HL-60 (cell line): ENCODE results near the gene TNPO1.

Experiments
- DNase-seq, 2 experiments: peaks; one replicate each; pipeline ENCODE4 v3.0.0-alpha.2; 2010 to 2020; ENCODE audit warnings: low read depth in 1 of 2, low spot score in 1 of 2
- H3K27ac ChIP-seq: fragments of 250-450 bp; sonication (Bioruptor Pico); replicated peaks from 2 replicates; pipeline ENCODE4 v1.5.1; 2020; ENCODE audit warnings: mild to moderate bottlenecking, moderate library complexity
- H3K27me3 ChIP-seq: fragments of 250-450 bp; sonication (Bioruptor Pico); 2 replicates; pipeline ENCODE4 v1.5.1; 2021; ENCODE audit warnings: mild to moderate bottlenecking, moderate library complexity; ENCODE audit not compliant: insufficient read depth, poor library complexity, severe bottlenecking
- H3K4me3 ChIP-seq: replicated peaks from 2 replicates; pipeline ENCODE4 v1.5.1; 2011; ENCODE audit warnings: mild to moderate bottlenecking, control low read depth, low read length; ENCODE audit not compliant: insufficient read depth
- GABPA ChIP-seq: IDR thresholded peaks from 2 replicates; pipeline ENCODE4 v1.6.1; 2012; ENCODE audit warnings: low read depth
- POLR2AphosphoS5 ChIP-seq: IDR thresholded peaks from 2 replicates; pipeline ENCODE4 v1.6.1; 2012; ENCODE audit warnings: low read depth
- SPI1 ChIP-seq: IDR thresholded peaks from 2 replicates; pipeline ENCODE4 v1.6.1; 2012; ENCODE audit warnings: low read depth, mild to moderate bottlenecking, borderline replicate concordance
- TF ChIP-seq, protein P1 (sequence below): IDR thresholded peaks from 2 replicates; pipeline ENCODE4 v1.6.1; 2012; ENCODE audit warnings: low read depth; ENCODE audit not compliant: insufficient replicate concordance
- TF ChIP-seq, protein P2 (sequence below): IDR thresholded peaks from one replicate; pipeline ENCODE4 v1.5.1; 2011; ENCODE audit warnings: low read length, control low read depth, inconsistent platforms; ENCODE audit not compliant: insufficient read depth

Gene TNPO1

GRCh38 chr5:72888595-72888994, 72.1 kb downstream of the TNPO1 start:
- no peak for TF ChIP-seq POLR2AphosphoS5
- TF ChIP-seq GABPA = no peak
- TF ChIP-seq, protein P1, sequence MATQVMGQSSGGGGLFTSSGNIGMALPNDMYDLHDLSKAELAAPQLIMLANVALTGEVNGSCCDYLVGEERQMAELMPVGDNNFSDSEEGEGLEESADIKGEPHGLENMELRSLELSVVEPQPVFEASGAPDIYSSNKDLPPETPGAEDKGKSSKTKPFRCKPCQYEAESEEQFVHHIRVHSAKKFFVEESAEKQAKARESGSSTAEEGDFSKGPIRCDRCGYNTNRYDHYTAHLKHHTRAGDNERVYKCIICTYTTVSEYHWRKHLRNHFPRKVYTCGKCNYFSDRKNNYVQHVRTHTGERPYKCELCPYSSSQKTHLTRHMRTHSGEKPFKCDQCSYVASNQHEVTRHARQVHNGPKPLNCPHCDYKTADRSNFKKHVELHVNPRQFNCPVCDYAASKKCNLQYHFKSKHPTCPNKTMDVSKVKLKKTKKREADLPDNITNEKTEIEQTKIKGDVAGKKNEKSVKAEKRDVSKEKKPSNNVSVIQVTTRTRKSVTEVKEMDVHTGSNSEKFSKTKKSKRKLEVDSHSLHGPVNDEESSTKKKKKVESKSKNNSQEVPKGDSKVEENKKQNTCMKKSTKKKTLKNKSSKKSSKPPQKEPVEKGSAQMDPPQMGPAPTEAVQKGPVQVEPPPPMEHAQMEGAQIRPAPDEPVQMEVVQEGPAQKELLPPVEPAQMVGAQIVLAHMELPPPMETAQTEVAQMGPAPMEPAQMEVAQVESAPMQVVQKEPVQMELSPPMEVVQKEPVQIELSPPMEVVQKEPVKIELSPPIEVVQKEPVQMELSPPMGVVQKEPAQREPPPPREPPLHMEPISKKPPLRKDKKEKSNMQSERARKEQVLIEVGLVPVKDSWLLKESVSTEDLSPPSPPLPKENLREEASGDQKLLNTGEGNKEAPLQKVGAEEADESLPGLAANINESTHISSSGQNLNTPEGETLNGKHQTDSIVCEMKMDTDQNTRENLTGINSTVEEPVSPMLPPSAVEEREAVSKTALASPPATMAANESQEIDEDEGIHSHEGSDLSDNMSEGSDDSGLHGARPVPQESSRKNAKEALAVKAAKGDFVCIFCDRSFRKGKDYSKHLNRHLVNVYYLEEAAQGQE = no peak
- no peak for TF ChIP-seq SPI1
- TF ChIP-seq, protein P2, sequence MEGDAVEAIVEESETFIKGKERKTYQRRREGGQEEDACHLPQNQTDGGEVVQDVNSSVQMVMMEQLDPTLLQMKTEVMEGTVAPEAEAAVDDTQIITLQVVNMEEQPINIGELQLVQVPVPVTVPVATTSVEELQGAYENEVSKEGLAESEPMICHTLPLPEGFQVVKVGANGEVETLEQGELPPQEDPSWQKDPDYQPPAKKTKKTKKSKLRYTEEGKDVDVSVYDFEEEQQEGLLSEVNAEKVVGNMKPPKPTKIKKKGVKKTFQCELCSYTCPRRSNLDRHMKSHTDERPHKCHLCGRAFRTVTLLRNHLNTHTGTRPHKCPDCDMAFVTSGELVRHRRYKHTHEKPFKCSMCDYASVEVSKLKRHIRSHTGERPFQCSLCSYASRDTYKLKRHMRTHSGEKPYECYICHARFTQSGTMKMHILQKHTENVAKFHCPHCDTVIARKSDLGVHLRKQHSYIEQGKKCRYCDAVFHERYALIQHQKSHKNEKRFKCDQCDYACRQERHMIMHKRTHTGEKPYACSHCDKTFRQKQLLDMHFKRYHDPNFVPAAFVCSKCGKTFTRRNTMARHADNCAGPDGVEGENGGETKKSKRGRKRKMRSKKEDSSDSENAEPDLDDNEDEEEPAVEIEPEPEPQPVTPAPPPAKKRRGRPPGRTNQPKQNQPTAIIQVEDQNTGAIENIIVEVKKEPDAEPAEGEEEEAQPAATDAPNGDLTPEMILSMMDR = no peak
- DNase-seq = no peak
- Histone ChIP-seq H3K27me3 (no peaks in the 10 kb centered on the region), H3K27ac (no peak overlapping the region), H3K4me3 (no peak overlapping the region)

DNA sequence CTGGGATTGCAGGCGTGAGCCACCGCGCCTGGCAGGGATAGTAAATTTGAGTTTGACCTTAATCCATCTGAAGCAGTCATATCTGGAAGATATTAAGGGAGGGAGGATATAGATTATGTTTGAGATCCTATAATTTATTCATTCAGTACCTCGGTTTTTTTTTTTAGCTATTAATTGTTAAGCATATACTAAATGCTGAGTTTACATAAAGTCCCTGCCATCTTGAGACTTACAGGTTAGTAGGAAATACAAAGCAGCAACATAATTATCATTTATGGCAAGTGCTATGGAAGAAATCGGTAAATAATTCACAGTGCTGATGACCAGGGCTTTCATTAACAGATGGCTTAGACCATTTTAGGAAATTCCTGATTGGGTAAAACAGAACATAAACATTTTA, 72.9 kb downstream of the TNPO1 start:
- no peak overlapping the region for H3K27ac ChIP-seq
- H3K4me3 ChIP-seq = no peak overlapping the region
- H3K27me3 ChIP-seq = no peaks in the 10 kb centered on the region
- TF ChIP-seq, protein P2 = no peak
- TF ChIP-seq, protein P1 = no peak
- TF ChIP-seq SPI1 (no peak), GABPA (no peak), POLR2AphosphoS5 (no peak)
- no peak for DNase-seq

- peak in 1 of 2 experiments; percentile 1 for DNase-seq
- no peak for TF ChIP-seq GABPA
- TF ChIP-seq, protein P2 = no peak
- TF ChIP-seq, protein P1 = no peak
- no peak for TF ChIP-seq SPI1
- no peak for TF ChIP-seq POLR2AphosphoS5
- no peaks in the 10 kb centered on the region for H3K27me3 ChIP-seq
- no peak overlapping the region for H3K4me3 ChIP-seq
- H3K27ac ChIP-seq = no peak overlapping the region
These were observed 76.4 kb downstream of the TNPO1 start for GRCh38 chr5:72892846-72893245.
